Activated CD4-positive, alpha-beta memory T cell treated with anti-CD3 and anti-CD28 coated beads for 36 hours (primary cell): Measurements from ENCODE around the gene LRP6. TPM values are rescaled to one million over a fixed set of nuclear protein-coding genes. Genes with fewer than 3 reads are reported as not detected.

Source experiments
- CTCF ChIA-PET: fragments of 350-600 bp; sonication (Branson Sonifier 250); formaldehyde crosslinking; loops from one replicate; lab custom pipeline; 2021; ENCODE audit warnings: antibody characterized with exemption, inconsistent platforms; lab: Charles Lee
- POLR2A ChIA-PET: fragments of 350-600 bp; sonication (Branson Sonifier 250); formaldehyde crosslinking; loops from one replicate; lab custom pipeline; 2021; ENCODE audit warnings: antibody characterized with exemption; lab: Charles Lee
- DNase-seq: peaks from one replicate; pipeline ENCODE4 v3.0.0-alpha.2; 2020
- H3K27ac Mint-ChIP-seq: one replicate; pipeline ENCODE4 v1.8.0; 2021; ENCODE audit warnings: mixed read lengths
- H3K27me3 Mint-ChIP-seq: one replicate; pipeline ENCODE4 v1.8.0; 2021; ENCODE audit warnings: mixed read lengths
- H3K36me3 Mint-ChIP-seq: one replicate; pipeline ENCODE4 v1.8.0; 2021; ENCODE audit warnings: mixed read lengths
- H3K4me1 Mint-ChIP-seq: one replicate; pipeline ENCODE4 v1.8.0; 2021; ENCODE audit warnings: low read depth, mixed read lengths
- H3K4me3 Mint-ChIP-seq: one replicate; pipeline ENCODE4 v1.8.0; 2021; ENCODE audit warnings: mild to moderate bottlenecking, mixed read lengths
- H3K9me3 Mint-ChIP-seq: one replicate; pipeline ENCODE4 v1.8.0; 2021; ENCODE audit warnings: mixed read lengths
- intact Hi-C: fragments of 100-400 bp; cut with micrococcal nuclease; formaldehyde crosslinking; loops from one replicate; pipeline ENCODE4 v1.15.1; 2023
- total RNA-seq, 2 experiments: library from RNA; stranded (reverse); gene quantifications; one replicate each; pipeline ENCODE4 v1.2.3, GENCODE V29; 2021

Gene LRP6
- total RNA-seq, 2 experiments from 2014 or later: 2.5 to 2.6 TPM

DNA sequence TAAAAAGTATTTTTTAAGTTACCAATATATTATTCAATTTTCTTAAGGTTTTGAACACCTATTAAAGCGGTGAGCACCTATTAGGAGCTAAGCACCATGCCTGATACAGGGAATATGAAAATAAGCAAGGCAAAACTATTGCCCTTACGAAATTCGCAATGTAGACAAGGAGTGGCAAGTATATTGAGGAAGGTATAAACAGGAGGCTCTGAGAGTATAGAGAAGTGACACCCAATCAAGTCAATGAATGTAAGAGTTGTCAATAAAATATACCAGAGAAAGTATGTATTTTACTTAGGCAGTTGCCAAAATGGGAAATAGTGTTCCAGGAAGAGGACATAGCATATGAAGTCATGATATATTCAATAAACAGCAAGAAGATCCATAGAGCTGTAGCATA is 57.2 kb downstream of the LRP6 start:
- H3K27me3 Mint-ChIP-seq: peaks cover 8% of the 10 kb centered on the region
- ChIA-PET POLR2A (no interaction called here), CTCF (no interaction called here)
- intact Hi-C loops: loop anchor here (5.0 kb wide), 1 partner anchor 37 kb away; no protein-coding TSS in a partner anchor
- H3K9me3 Mint-ChIP-seq: no peaks in the 10 kb centered on the region
- no peak overlapping the region for H3K27ac Mint-ChIP-seq
- H3K36me3 Mint-ChIP-seq: no peaks in the 10 kb centered on the region
- H3K4me1 Mint-ChIP-seq: peaks cover 13% of the 10 kb centered on the region
- H3K4me3 Mint-ChIP-seq: no peak overlapping the region
- DNase-seq: no peak

DNA sequence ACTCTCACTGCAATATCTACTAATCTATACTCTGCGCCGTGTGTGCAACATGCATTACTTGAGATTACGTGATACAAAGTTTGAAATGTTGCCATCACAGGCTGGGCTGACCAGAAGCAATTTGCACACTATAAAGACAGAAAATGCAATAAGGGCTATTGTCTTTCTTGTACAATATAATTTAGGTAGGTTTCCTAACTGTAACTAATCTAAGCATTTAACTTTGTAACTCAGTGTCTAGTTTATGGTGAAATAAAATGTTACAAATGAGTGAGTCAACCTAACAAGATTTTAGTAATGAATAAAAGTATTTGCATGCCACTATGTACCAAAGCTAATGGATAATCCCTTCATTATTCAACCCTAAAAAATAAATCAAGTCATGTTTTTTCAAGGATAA is 57.8 kb downstream of the LRP6 start:
- H3K27ac Mint-ChIP-seq: no peak overlapping the region
- CTCF ChIA-PET: no interaction called here
- intact Hi-C loops: no loop called here
- peaks cover 13% of the 10 kb centered on the region for H3K4me1 Mint-ChIP-seq
- H3K9me3 Mint-ChIP-seq: no peaks in the 10 kb centered on the region
- H3K36me3 Mint-ChIP-seq: no peaks in the 10 kb centered on the region
- H3K27me3 Mint-ChIP-seq: peaks cover 8% of the 10 kb centered on the region
- no peak for DNase-seq
- POLR2A ChIA-PET: no interaction called here
- no peak overlapping the region for H3K4me3 Mint-ChIP-seq

DNA sequence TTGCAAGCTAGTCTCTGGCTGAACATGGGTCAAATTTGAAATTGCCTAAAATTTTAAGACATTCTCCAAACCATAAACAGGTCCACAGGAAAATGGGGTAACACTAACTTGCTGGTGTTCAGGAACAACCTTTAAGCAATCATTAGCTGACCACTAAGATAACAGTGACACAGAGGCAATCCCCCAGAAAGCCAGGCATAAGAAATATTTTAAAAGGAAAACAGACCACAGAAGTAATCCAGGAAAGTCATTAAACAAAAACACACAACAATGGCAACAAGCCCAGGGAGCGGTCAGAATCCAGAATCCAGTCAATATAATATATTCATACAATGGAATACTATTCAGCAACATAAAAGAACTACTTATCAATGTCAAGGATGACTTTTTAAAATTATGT is 59.1 kb downstream of the LRP6 start:
- H3K27ac Mint-ChIP-seq: no peak overlapping the region

DNA sequence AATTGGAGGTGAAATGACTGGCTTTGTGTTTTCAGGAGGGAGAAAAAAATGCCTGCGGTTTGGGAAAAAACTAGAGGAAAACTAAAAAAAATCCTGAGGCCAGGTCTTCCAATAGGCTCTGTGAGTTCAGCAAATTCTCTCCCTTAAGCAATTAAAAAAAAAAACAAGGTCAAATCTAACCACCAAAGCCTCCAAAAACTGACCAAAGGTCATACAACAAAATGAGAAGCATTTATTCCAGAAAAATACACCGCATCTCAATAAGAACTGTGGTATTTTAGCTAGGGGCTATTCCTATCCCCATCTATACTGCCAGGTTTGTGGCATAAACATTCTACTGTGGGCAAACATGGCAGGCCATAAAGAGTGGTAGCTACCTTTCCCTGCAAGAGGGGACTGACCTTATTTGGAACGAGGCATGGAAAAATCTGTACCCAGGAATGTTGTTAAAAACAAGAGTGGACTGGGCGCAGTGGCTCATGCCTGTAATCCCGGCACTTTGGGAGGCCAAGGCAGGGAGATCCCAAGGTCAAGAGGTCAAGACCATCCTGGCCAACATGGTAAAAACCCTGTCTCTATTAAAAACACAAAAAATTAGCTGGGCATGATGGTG is 60.0 kb downstream of the LRP6 start:
- intact Hi-C loops: no loop called here
- CTCF ChIA-PET: interaction anchor here (0.6 kb wide), 1 partner anchor 1071 kb away, joined by 3 read pairs; no protein-coding TSS in a partner anchor
- POLR2A ChIA-PET: no interaction called here
- no peak for DNase-seq
- Mint-ChIP-seq H3K4me1 (peaks cover 13% of the 10 kb centered on the region), H3K36me3 (peaks cover 2% of the 10 kb centered on the region), H3K27ac (no peak overlapping the region), H3K9me3 (no peaks in the 10 kb centered on the region), H3K4me3 (no peak overlapping the region), H3K27me3 (peaks cover 8% of the 10 kb centered on the region)

More for the DNA sequence above, 59.1 kb downstream of the LRP6 start:
- ChIA-PET POLR2A (no interaction called here), CTCF (no interaction called here)
- intact Hi-C loops: no loop called here
- Mint-ChIP-seq H3K36me3 (no peaks in the 10 kb centered on the region), H3K27me3 (peaks cover 8% of the 10 kb centered on the region), H3K4me1 (peaks cover 13% of the 10 kb centered on the region), H3K9me3 (no peaks in the 10 kb centered on the region), H3K4me3 (no peak overlapping the region)
- DNase-seq: no peak

DNA sequence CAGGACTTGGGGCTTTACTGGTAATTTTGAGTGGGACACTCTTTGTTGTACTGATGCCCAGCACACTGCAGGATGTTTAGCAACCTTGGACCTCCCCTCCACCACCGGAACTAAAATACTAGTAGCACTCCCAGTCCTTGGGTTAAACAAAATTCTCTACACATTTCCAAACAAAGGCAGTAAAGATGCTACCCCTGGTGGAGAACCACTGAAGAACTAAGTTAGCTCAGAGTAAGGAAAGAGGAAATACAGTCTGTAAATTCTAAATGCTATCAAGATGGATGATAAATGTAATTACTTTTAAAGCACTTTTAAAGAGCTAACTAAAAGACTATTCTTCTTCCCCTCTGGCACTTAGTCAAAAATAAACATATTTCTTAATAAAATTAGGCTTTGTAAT is 64.1 kb downstream of the LRP6 start:
- Mint-ChIP-seq H3K27ac (no peak overlapping the region), H3K36me3 (peaks cover 16% of the 10 kb centered on the region), H3K27me3 (peaks cover 6% of the 10 kb centered on the region), H3K4me1 (peaks cover 4% of the 10 kb centered on the region), H3K4me3 (no peak overlapping the region), H3K9me3 (peaks cover 4% of the 10 kb centered on the region)
- no peak for DNase-seq
- ChIA-PET CTCF (no interaction called here), POLR2A (no interaction called here)
- intact Hi-C loops: no loop called here

DNA sequence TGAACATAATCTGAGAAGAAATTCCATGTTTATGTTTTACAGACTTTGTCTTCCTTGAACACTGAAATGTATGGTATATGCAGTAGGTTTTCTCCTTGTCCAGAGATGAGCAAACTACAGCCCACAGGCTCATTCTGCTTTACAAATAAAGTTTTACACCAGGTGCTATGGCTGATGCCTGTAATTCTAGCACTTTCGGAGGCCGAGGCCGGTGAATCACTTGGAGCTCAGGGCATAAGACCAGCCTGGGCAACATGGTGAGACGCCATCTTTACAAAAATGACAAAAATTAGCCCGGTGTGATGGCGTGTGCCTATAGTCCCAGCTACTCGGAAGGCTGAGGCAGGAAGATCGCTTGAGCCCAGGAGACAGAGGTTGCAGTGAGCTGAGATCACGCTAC is 64.7 kb downstream of the LRP6 start:
- H3K9me3 Mint-ChIP-seq: peaks cover 4% of the 10 kb centered on the region
- H3K4me1 Mint-ChIP-seq: peaks cover 4% of the 10 kb centered on the region
- POLR2A ChIA-PET: no interaction called here
- CTCF ChIA-PET: no interaction called here
- no peak for DNase-seq
- intact Hi-C loops: no loop called here
- H3K27me3 Mint-ChIP-seq: peaks cover 6% of the 10 kb centered on the region
- peaks cover 16% of the 10 kb centered on the region for H3K36me3 Mint-ChIP-seq
- no peak overlapping the region for H3K4me3 Mint-ChIP-seq
- no peak overlapping the region for H3K27ac Mint-ChIP-seq

DNA sequence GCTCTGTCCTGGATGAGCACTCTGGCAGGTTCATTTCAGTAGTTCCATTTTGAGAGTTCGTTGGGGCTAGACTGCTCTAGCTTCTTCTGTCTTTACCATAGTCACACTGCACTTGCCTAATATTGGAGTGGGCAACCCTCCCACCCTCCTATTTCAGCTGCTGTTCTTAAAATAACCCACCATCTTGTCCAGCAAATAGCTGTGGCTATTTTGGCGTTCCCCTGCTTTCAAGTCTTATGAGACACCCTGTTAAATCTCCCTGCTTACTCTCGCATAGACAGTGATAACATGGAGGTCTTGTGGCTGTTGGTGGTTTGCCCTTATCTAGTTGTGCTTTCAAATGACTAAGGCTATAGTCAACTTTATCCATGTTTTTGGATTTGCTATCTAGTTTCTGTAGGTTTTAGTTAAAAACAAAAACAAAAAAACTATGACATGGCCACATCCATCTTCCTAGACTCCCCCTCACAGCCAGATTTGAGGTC is 65.5 kb downstream of the LRP6 start:
- ChIA-PET POLR2A (no interaction called here), CTCF (no interaction called here)
- H3K27ac Mint-ChIP-seq: no peak overlapping the region
- H3K4me1 Mint-ChIP-seq: peaks cover 4% of the 10 kb centered on the region
- peaks cover 4% of the 10 kb centered on the region for H3K27me3 Mint-ChIP-seq
- intact Hi-C loops: no loop called here
- H3K9me3 Mint-ChIP-seq: peaks cover 6% of the 10 kb centered on the region
- H3K4me3 Mint-ChIP-seq: no peak overlapping the region
- peaks cover 16% of the 10 kb centered on the region for H3K36me3 Mint-ChIP-seq
- DNase-seq: peak; percentile 17

DNA sequence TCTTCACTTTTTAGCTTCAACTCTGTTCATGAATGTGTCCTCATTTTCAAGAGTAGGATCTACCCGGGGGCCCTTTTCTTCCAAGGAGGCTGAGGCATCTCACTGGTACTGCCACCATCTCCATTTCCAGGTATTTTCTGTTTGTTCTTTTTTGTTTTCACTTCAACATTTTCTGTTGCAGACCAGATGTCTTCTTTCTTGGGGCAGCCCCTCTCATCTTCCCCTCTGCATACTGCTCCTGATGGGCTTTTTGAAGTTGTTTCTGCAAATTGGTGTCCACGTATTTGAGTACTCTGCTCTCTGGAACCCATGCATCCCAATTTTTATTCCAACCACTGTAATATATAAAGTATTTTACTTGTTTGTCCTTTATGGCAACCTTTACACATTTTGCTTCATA is 66.5 kb downstream of the LRP6 start:
- Mint-ChIP-seq H3K27ac (no peak overlapping the region), H3K9me3 (peaks cover 6% of the 10 kb centered on the region), H3K36me3 (peaks cover 16% of the 10 kb centered on the region), H3K4me3 (no peak overlapping the region), H3K4me1 (peaks cover 4% of the 10 kb centered on the region), H3K27me3 (peaks cover 4% of the 10 kb centered on the region)
- POLR2A ChIA-PET: no interaction called here
- no peak for DNase-seq
- intact Hi-C loops: no loop called here
- CTCF ChIA-PET: no interaction called here

DNA sequence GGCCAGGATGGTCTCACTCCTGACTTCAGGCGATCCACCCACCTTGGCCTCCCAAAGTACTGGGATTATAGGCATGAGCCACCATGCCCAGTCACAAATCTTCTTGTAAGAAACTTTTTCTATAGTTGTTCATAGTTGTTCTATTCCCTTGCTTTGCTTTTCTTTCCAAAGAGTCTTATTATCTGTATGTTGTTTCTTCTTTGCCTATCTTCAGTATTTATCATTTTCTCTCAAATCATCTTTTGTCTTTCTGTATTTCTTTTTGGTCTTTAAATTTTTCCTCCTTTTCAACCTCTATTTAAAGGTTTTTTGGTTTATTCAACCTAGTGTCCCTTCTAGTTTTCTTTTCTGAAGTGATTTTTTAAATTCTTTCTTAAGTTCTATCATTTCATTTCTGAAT is 68.7 kb downstream of the LRP6 start:
- intact Hi-C loops: no loop called here
- ChIA-PET POLR2A (no interaction called here), CTCF (no interaction called here)
- Mint-ChIP-seq H3K27ac (no peak overlapping the region), H3K4me1 (peaks cover 4% of the 10 kb centered on the region), H3K27me3 (peaks cover 4% of the 10 kb centered on the region), H3K4me3 (no peak overlapping the region), H3K9me3 (peaks cover 6% of the 10 kb centered on the region), H3K36me3 (peaks cover 16% of the 10 kb centered on the region)
- DNase-seq: no peak

DNA sequence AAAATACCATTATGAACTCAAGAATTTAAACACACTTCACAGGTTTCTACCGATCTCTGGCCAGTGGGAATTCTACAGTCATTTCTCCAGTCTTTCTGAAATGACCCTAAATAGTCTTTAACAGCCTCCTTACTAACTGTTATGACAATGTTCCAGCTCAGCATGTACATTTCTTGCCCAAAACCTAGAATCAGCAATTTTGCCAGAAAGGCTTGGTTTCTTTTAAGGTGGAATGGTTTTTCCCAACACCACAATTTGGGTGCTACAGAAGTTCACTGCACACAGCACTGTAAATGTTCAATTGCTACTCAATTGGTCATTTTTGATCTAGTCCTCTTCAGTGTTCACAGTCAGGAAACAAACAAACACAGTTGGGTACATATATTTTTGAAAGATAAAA is 69.7 kb downstream of the LRP6 start:
- H3K27me3 Mint-ChIP-seq: peaks cover 6% of the 10 kb centered on the region
- H3K36me3 Mint-ChIP-seq: peaks cover 14% of the 10 kb centered on the region
- peaks cover 6% of the 10 kb centered on the region for H3K9me3 Mint-ChIP-seq
- POLR2A ChIA-PET: no interaction called here
- intact Hi-C loops: no loop called here
- peaks cover 4% of the 10 kb centered on the region for H3K4me1 Mint-ChIP-seq
- DNase-seq: no peak
- CTCF ChIA-PET: no interaction called here
- no peak overlapping the region for H3K4me3 Mint-ChIP-seq
- H3K27ac Mint-ChIP-seq: no peak overlapping the region

DNA sequence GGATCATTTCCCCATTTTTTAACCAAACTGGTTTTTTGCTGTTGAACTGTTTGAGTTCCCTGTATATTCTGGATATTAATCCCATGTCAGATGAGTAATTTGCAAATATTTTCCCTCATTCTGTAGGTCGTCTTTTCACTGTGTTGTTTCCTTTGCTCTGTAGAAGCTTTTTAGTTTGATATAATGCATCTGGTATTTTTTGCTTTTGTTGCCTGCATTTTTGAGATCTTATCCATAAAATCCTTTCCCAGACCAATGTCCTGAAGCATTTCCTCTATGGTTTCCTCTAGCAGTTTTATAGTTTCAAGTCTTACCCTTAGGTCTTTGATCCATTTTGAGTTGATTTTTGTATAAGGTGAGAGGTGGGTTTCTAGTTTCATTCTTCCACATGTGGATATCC is 71.3 kb downstream of the LRP6 start:
- Mint-ChIP-seq H3K4me3 (no peak overlapping the region), H3K4me1 (no peaks in the 10 kb centered on the region), H3K9me3 (peaks cover 6% of the 10 kb centered on the region), H3K27ac (no peak overlapping the region), H3K36me3 (peaks cover 14% of the 10 kb centered on the region), H3K27me3 (peaks cover 9% of the 10 kb centered on the region)
- ChIA-PET POLR2A (no interaction called here), CTCF (no interaction called here)
- intact Hi-C loops: no loop called here
- DNase-seq: no peak

DNA sequence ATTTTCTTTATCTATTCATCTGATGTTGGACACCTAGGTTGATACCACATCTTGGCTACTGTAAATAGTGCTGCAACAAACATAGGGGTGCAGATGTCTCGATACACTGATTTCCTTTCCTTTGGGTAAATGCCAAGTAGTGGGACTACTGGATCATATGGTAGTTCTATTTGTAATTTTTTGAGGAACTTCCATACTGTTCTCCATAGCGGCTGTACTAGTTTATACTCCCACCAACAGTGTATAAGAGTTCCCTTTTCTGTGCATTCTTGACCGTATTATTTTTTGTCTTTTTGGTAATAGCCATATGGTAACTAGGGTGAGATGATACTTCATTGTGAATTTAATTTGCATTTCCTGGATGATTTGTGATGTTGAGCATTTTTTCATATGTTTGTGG is 71.8 kb downstream of the LRP6 start:
- CTCF ChIA-PET: no interaction called here
- POLR2A ChIA-PET: no interaction called here
- intact Hi-C loops: no loop called here
- peaks cover 9% of the 10 kb centered on the region for H3K36me3 Mint-ChIP-seq
- H3K9me3 Mint-ChIP-seq: peaks cover 6% of the 10 kb centered on the region
- no peak overlapping the region for H3K4me3 Mint-ChIP-seq
- DNase-seq: no peak
- H3K27me3 Mint-ChIP-seq: peaks cover 7% of the 10 kb centered on the region
- H3K27ac Mint-ChIP-seq: no peak overlapping the region
- H3K4me1 Mint-ChIP-seq: no peaks in the 10 kb centered on the region

DNA sequence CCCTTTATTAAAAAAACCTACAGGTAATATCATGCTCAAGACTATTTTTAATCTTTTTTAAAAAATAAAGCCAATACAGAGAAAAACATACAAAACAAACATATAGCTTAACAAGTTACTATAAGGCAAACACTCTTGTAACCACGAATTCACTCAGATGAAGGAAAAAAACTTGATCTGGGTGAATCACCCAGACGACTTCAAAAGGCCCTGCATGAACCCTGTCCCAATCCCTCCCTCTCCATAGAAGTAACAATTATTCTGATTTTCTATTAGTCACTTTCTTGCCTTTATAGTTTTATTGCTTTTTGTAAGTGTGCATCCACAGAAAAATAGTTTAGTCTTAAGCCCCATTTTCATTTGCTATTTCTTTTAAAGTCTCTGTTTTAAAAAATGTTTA is 72.6 kb downstream of the LRP6 start:
- intact Hi-C loops: no loop called here
- Mint-ChIP-seq H3K4me3 (no peak overlapping the region), H3K9me3 (peaks cover 6% of the 10 kb centered on the region), H3K27ac (no peak overlapping the region), H3K36me3 (peaks cover 7% of the 10 kb centered on the region), H3K4me1 (no peaks in the 10 kb centered on the region), H3K27me3 (peaks cover 4% of the 10 kb centered on the region)
- no peak for DNase-seq
- ChIA-PET CTCF (no interaction called here), POLR2A (no interaction called here)
